Stimulated activated CD4-positive, alpha-beta T cell treated with anti-CD3 and anti-CD28 coated beads, Interleukin-1b, Interleukin-23, amount 100 ng/mL, for 1 hour (primary cell): ENCODE measurements around the gene SIRPD.

Source experiments
- DNase-seq, 2 donors: peaks; one replicate each; pipeline ENCODE4 v3.0.0-alpha.2; 2020; ENCODE audit warnings: low read depth in 2 of 2

The SIRPD gene

GRCh38 chr20:1494436-1494835, 63.1 kb downstream of the SIRPD start:
- no peak for DNase-seq

GRCh38 chr20:1493536-1493935, 64.0 kb downstream of the SIRPD start:
- DNase-seq = no peak

GRCh38 chr20:1491860-1492642, 65.5 kb downstream of the SIRPD start:
- no peak for DNase-seq

- DNase-seq = no peak
These were observed 66.1 kb downstream of the SIRPD start, which contains the start of gene SIRPB2 for GRCh38 chr20:1491281-1491840. TSS of gene SIRPB2 (minus strand) at chr20:1491420. CDS start at chr20:1491359, 61 bp downstream.

- DNase-seq = no peak
These were observed 66.8 kb downstream of the SIRPD start for GRCh38 chr20:1490643-1491195.

GRCh38 chr20:1489764-1490436, 67.6 kb downstream of the SIRPD start:
- no peak for DNase-seq

- no peak for DNase-seq
These were observed 68.2 kb downstream of the SIRPD start for GRCh38 chr20:1489325-1489724.

- no peak for DNase-seq
These were observed 70.9 kb downstream of the SIRPD start for GRCh38 chr20:1486566-1486965.

GRCh38 chr20:1484438-1485116, 72.9 kb downstream of the SIRPD start:
- no peak for DNase-seq
